ENCODE results near the gene NOC3L. TPM values are rescaled to one million over a fixed set of nuclear protein-coding genes. Genes with fewer than 3 reads are reported as not detected.

Gene NOC3L
- total RNA-seq, 1 donor from 2014 or later, result 9.3 TPM

DNA sequence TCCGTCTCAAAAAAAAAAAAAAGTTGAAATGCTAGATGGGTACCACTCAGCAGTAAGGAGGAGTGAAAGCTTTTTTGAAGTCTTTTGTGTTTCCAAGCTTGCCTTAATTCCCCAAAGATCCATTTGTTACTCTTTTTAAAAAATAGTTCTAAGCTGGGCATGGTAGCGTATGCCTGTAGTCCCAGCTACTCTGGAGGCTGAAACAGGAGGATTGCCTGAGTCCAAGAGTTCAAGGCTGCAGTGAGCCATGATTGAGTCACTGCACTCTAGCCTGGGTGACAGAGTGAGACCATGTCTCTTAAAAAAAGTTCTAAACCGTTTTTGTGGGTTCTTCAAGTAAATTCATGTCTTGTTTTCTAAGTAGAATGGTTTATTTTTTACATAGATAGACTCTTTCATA, 44.9 kb upstream of the NOC3L start:
- no peak overlapping the region for H3K27ac Mint-ChIP-seq (ENCODE audit: unreplicated experiment)
- no peak for DNase-seq (ENCODE audit: low spot score)
- H3K27me3 Mint-ChIP-seq (ENCODE audit: unreplicated experiment), result peaks cover 7% of the 10 kb centered on the region
- peaks cover 3% of the 10 kb centered on the region for H3K36me3 Mint-ChIP-seq (ENCODE audit: low read depth, unreplicated experiment)
- H3K9me3 Mint-ChIP-seq (ENCODE audit: unreplicated experiment), result no peaks in the 10 kb centered on the region
- peaks cover 2% of the 10 kb centered on the region for H3K4me1 Mint-ChIP-seq (ENCODE audit: unreplicated experiment)
- TF ChIP-seq, protein P1, sequence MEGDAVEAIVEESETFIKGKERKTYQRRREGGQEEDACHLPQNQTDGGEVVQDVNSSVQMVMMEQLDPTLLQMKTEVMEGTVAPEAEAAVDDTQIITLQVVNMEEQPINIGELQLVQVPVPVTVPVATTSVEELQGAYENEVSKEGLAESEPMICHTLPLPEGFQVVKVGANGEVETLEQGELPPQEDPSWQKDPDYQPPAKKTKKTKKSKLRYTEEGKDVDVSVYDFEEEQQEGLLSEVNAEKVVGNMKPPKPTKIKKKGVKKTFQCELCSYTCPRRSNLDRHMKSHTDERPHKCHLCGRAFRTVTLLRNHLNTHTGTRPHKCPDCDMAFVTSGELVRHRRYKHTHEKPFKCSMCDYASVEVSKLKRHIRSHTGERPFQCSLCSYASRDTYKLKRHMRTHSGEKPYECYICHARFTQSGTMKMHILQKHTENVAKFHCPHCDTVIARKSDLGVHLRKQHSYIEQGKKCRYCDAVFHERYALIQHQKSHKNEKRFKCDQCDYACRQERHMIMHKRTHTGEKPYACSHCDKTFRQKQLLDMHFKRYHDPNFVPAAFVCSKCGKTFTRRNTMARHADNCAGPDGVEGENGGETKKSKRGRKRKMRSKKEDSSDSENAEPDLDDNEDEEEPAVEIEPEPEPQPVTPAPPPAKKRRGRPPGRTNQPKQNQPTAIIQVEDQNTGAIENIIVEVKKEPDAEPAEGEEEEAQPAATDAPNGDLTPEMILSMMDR (IDR thresholded peaks at IDR 0.05; ENCODE audit: unreplicated experiment), result no peak
- H3K4me3 Mint-ChIP-seq (ENCODE audit: unreplicated experiment), result no peak overlapping the region

DNA sequence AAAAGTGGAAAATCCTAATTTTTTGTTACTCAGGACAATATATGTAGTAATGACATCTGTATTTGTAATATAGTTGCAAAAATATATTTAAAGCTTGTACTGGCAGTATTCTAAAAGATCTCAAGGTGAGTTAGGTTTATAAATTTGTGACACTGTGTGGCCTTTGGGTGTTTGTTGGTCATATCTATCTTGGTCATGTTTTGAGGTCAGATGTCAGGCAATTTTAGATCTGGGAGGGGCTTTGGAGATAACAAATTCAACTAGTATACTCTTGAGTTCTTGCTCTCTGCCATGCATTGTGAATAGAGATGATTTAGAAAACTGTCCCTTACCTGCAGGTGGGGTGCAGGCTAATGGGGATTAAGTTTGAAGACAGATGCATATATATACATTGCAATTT, 42.7 kb upstream of the NOC3L start:
- Mint-ChIP-seq H3K9me3 (ENCODE audit: unreplicated experiment) (no peaks in the 10 kb centered on the region), H3K4me1 (ENCODE audit: unreplicated experiment) (peaks cover 2% of the 10 kb centered on the region), H3K4me3 (ENCODE audit: unreplicated experiment) (no peak overlapping the region), H3K36me3 (ENCODE audit: low read depth, unreplicated experiment) (peaks cover 7% of the 10 kb centered on the region), H3K27me3 (ENCODE audit: unreplicated experiment) (peaks cover 11% of the 10 kb centered on the region), H3K27ac (ENCODE audit: unreplicated experiment) (no peak overlapping the region)
- DNase-seq (ENCODE audit: low spot score), result no peak
- TF ChIP-seq, protein P1 (IDR thresholded peaks at IDR 0.05; ENCODE audit: unreplicated experiment), result no peak

DNA sequence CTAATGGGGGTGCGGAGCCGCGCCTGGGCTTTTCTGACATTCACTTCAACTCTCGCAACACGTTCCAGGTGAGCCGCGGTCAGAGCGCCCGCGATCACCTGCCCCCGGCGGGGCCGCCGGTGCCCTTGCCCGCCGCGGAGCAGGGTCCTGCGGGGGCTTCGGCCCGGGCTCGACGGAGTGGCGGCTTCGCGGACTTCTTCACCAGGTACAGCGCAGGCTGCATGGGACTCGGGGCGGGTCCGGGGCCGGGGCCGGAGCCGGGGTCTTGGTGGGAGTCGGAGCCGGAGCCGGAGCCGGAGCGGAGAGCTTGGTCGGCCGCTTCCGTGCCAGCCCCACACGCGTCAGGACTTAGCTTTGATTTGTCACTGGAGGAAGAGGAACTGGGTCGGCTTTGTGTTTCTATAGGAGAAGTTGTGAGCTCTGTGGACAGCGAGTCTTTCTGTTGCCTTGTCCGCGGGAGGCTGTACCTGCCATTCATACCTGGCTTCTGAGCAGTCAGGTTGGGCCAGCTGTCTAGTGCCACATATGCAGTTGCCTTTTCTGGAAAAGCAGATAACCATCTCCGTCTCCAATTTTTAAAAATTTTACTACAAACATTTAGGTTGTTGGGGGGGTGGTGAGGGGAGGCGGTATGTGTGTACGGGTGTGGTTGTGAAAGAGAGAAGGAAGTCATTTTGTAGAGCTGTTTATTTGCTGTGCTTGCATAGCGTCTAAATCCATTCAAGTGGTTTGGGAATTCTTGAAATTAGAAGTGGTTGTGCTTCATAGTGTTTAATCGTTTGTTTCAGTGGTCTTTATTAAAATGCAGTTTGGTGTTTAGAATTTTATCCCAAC, 40.9 kb upstream of the NOC3L start:
- DNase-seq (ENCODE audit: low spot score), result peak; percentile 69
- H3K27ac Mint-ChIP-seq (ENCODE audit: unreplicated experiment), result peak overlapping the region; percentile 57
- H3K27me3 Mint-ChIP-seq (ENCODE audit: unreplicated experiment), result peaks cover 11% of the 10 kb centered on the region
- TF ChIP-seq, protein P1 (IDR thresholded peaks at IDR 0.05; ENCODE audit: unreplicated experiment), result no peak
- H3K4me3 Mint-ChIP-seq (ENCODE audit: unreplicated experiment), result peak overlapping the region; percentile 97
- peaks cover 2% of the 10 kb centered on the region for H3K4me1 Mint-ChIP-seq (ENCODE audit: unreplicated experiment)
- H3K9me3 Mint-ChIP-seq (ENCODE audit: unreplicated experiment), result no peaks in the 10 kb centered on the region
- peaks cover 7% of the 10 kb centered on the region for H3K36me3 Mint-ChIP-seq (ENCODE audit: low read depth, unreplicated experiment)

DNA sequence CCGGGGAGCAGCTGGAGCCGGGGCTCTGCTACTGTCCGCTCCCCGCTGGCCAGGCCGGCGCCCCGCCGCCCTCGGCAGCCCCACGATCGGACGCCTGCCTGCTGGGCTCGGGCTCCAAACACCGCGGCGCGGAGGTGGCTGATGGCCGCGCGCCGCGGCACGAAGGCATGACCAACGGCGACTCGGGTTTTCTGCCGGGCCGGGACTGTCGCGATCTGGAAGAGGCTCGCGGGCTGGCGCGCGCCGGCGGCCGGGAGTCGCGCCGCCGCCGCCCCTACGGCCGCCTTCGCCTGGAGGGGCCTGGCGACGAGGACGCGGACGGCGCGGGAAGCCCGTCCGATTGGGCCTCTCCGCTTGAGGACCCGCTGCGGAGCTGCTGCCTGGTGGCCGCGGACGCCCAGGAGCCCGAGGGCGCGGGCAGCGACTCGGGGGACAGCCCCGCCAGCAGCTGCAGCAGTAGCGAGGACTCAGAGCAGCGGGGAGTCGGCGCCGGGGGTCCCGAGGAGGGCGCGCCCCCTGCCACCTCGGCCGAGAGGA, 40.2 kb upstream of the NOC3L start:
- no peaks in the 10 kb centered on the region for H3K9me3 Mint-ChIP-seq (ENCODE audit: unreplicated experiment)
- peaks cover 11% of the 10 kb centered on the region for H3K27me3 Mint-ChIP-seq (ENCODE audit: unreplicated experiment)
- H3K36me3 Mint-ChIP-seq (ENCODE audit: low read depth, unreplicated experiment), result peaks cover 7% of the 10 kb centered on the region
- no peak overlapping the region for H3K27ac Mint-ChIP-seq (ENCODE audit: unreplicated experiment)
- no peak overlapping the region for H3K4me3 Mint-ChIP-seq (ENCODE audit: unreplicated experiment)
- peak; percentile 58 for DNase-seq (ENCODE audit: low spot score)
- TF ChIP-seq, protein P1 (IDR thresholded peaks at IDR 0.05; ENCODE audit: unreplicated experiment), result no peak
- H3K4me1 Mint-ChIP-seq (ENCODE audit: unreplicated experiment), result peaks cover 2% of the 10 kb centered on the region
